Measurements from ENCODE around the gene RAP1GAP. TPM values are rescaled to one million over a fixed set of nuclear protein-coding genes. Genes with fewer than 3 reads are reported as not detected.

The RAP1GAP gene
- total RNA-seq, 1 donor from 2014 or later = 157 TPM

DNA sequence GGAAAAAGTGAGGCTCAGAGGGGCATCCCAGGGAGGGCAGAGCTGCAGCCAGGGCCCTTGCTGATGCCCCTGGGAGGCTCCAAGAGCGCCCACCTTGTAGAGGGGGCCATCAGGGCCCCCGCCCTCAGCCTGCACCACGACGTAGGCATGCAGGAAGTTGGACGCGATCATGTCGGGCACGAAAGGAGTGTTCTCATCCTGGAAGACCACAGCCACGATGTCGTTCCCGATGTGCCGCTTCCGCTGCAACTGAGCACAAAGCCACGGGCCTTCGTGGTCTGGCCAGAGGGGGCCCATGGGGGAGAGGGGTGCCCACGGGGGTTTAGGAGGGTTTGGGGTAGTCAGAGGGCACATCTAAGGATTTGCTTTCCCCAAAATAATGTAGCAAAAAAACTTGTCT, 59.1 kb downstream of the RAP1GAP start:
- DNase-seq (ENCODE audit: low spot score) = no peak

DNA sequence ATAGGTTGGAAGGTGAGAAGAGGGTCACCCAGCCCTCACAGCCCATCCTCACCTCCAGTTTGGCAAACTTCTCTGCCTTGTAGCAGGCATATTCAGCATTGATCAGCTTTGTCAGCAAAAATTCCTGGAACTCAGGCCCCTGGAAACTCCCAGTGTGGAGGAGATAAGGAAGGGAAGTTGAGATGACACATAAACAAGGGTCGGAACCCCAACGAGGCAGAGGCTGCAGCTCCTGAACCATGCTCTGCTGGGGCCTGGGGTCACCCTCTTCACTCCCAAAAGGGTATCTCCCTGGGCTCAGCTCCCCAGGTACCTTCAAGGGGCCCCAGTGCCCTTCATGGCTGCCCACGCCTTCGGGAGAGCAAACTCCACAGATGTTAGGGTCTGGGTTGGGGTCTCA, 60.4 kb downstream of the RAP1GAP start:
- no peak for DNase-seq (ENCODE audit: low spot score)

DNA sequence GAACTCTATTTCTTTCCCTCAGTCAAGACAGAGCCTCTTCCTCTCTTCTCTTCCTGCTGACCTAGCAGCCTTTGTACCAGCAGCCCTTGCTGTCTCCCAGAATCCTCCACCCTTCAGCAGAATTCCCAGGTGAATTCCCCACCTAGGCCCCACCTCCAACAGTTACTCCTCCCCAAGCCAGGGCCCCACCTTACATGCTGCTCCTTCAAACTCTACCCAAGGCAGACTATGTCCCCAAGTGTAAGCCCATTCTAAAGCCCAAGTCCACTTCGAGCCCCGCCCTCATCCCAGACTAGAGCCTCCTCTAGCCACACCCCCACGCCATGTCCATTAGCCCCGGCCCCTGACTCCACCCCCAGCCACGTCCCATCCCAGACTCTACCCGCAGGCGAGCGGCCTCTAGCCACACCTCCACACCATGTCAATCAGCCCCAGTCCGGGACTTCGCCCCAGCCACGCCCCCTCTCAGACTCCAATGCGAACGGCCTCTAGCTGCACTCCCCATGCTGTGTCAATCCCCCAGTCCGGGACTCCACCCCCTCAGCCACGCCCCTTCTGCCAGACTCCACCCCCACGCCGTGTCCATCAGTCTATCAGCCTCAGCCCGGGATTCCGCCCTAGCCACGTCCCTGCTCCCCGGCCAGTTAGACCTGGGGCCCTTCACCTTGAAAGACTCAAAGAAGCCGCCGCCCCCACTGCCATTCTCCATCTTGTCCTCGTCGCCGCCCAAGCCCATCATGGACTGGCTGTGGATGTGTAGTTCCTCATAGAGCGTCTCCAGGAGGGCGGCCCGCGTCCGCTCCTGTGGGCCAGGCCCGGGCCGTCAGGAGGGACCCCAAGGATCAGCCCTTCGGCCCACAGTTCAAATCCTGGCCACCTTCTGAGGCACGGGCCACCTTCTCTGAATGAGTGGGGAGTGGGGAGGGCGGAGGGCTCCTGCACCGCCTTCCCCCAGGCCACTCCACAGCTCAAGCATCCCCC, 61.3 kb downstream of the RAP1GAP start:
- DNase-seq (ENCODE audit: low spot score) = peak; percentile 95

DNA sequence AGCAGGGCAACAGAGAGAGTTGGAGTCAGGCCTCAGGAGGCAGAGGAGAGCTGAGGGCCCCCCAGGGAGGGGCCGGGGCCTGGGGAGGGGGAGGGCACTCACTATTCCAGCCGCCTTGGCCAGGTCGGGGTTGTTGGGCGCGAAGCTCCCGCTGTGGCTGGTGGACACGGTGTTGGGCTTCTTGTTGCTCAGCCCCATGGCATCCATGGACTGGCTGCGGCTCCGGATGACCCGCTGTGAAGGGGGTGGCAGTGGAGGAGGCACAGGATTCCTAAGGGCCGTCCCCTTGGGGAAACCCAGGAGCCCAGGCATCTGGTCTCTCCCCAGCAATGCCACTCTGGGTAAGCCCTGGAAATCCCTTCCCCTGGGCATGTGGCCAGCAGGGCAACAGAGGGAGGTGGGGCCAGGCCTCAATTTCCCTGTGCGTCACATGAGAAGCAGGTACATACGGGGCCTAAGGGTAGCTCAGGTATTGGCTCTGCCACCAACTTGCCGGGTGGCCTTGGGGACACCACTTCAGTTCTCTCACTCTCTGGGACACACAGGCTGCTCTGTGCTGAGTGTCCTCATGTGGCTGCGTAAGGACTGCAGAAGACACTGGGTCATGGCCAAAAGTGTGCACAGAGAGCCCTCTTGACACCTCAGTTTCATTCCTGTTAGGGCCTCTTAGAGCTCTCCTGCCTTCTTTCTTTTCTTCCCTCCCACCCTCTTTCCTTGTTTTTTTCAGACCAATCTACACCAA, 63.0 kb downstream of the RAP1GAP start:
- no peak for DNase-seq (ENCODE audit: low spot score)

DNA sequence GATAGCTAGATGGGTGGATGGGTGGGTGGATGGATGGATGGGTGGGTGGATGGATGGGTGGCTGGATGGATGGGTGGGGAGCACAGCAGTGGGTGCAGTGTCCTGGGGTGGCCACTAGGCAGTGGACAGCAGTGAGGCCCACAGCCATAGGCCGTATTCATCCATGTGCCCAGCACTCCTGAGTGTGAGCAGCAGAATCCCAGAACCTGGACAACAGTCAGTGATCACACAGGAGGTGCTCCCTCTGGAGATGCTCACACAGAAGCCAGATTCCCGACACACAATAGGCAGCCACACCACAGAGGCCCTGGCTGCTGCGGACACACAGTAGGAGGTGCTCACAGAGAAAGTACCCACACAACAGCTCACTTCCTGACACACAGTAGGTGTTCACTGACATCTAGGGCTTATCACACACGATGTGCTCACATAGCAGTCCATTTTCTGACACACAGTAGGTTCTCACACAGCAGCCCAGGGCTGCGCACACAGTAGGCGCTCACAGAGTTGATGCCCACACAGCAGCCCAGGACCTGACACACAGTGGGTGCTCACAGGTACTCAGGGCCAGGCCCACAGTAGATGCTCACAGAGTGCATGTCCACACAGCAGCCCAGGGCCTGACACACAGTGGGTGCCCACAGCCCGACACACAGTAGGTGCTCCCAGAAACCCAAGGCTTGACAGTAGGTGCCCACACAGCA, 64.0 kb downstream of the RAP1GAP start:
- no peak for DNase-seq (ENCODE audit: low spot score)

DNA sequence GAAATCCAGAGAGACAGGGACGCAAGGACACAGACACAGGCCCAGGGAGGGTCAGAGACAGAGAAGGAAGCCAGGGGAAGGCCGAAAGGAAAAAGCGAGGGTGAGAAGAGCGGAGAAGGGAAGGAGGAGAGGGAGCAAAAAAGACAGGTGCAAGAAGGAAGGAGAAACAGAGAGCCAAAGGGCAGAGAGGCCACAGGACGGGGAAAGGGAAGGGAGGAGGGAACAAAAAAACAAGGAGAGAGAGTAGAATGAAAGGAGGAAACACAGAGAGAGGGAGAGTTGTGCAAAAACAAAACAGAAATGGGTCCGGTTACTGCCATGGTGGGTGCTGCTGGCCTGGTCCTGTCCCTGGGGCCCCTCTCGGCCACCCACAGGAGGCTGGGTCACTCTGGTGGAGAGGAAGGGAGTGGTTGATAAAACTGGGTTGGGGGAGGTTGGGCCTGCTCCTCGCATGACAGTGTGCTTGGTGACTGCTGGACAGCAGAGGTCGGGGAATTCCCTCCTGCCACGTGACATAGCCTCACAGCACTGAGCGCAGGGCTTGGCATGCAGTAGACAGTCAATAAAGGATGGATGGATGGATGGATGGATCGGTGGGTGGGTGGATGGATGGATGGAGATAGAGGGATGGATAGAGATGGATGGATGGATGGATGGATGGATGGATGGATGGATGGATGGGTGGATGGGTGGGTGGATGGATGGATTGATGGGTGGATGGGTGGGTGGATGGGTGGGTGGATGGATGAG, 64.8 kb downstream of the RAP1GAP start:
- DNase-seq (ENCODE audit: low spot score) = no peak

DNA sequence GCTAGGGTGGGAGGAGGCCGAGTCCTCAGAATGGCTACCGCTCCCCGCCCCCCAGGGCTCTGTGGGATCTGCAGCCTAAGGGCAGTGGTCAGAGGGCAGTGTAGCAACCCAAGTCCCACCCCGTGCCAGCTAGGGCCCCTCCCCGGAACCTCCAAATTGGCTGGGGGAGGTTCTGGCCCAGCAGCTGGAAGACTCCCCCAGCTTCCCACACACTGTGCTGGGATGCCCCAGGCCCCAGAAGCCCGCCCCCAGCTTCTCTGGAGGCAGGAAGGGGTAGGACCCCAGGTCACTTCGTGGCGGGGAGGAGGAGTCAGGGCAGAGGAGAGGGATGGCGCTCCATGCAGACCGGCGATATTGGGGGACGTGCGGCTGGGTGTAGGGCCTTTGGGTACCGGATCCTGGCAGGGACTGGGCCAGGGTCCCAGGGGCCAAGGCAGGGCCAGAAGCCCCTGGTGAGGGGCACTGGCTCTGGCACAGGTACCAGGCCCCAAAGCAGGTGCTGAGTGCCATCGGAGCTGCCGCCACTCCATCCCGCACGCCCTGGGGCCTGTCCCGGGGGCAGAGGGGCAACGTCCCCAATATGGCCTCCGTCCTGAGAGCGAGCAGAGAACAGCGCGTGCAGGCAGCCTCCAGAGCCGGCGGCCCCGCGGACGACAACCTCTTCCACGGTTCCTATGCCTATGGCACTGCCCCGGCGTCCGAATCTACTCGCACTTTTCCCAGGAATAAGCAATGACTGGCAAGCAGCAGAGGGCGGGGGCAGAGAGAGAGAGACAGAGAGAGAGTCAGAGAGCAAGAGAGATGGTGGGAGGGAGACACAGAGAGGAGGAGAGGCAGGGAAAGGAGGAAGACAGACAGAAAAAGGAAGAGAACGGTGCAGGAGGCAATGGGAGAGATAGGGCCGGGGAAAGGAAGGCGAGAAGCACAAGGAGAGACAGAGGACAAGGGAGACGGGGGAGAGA, 65.7 kb downstream of the RAP1GAP start:
- no peak for DNase-seq (ENCODE audit: low spot score)

DNA sequence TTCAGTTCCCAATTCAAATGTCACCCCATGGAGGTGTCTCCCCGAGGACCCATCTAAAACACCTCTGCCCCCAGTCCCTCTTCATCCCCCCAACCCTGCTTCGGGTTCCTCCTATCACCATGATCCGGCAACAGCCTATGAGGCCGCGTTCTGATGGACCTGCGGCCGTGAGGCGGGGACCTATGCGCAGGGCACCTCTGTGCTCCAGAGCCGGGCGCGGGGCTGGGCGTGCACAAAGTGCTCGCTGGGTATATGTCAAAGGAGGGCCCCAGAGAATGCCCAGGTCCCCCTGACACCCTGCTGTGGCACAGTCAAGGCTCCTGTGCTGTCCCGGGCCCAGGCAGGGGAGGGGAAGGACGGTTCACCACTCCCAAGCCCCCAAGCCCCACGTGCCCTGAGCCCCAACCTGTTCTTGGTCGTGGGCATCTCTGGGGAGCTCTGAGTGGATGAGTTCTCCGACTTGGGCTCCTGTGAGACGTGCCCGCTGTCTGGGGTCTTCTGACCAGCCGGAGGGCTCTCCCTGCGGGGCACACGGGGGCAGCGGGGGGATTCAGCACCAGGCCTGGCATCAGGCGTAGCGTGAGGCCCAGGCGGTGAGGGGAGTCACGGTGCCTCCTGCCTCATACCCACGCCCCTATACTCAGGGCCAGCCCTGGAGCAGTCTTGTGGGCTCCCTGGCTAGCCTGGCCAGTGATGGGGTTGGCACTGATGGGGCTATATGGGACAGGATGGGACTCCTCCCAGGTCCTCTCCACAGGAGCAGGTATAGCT, 67.7 kb downstream of the RAP1GAP start:
- DNase-seq (ENCODE audit: low spot score) = no peak

DNA sequence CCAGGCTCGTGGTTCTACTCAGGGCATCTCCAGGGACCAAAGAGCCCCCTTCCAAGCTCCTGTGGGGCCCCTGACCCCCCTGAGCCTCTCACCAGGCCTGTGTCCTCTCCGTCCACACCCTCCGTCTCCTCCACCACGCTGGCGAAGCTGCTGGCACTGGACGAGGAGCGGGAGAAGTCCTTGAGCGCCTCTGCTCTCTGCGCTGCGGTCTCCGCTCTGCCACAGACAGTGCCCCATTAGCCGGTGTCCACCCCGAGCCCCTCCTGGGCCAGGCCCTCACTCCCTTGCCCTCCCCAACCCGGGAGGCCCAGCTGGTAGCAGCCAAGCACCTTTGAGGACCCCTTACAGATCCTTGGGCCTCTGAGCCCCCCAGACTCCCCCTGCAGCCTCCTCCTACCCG, 69.8 kb downstream of the RAP1GAP start:
- no peak for DNase-seq (ENCODE audit: low spot score)

DNA sequence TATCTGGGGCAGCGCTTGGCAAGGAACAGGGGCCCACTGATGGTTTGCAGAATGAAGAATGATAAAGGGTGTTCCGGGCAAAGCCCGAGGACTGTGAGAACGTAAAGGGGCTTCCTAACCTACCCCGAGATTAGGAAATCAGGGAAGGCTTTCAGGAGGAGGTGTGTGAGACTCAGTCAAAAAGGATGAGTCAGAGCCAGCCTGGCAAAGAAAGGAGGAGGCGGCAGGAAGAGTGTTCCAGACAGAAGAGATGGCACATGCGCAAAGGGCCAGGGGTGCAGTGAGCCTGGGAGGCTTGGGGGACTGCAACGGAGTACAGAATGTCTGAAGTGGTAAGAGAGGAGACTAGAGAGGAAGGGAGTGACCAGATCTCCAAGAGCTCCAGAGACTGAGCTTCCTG, 70.3 kb downstream of the RAP1GAP start:
- DNase-seq (ENCODE audit: low spot score) = no peak

DNA sequence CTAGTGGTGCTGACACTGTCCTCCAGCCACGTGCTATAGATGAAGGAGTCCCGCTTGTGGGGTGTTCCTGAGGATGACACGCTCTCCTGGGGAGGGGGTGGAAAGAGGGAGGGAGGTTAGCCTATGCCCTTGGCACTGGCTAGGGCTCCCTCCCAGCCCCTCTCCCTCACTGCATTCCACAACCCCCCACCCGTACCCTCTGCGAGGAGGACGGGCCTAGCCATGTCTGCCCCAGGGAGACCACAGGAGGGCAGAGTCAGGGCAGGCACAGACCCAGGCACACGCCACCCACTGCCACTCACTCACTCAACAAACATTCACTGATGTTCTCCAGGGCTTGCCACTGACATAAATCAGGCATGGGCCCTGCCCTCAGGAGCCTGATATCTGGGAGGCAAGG, 70.7 kb downstream of the RAP1GAP start:
- DNase-seq (ENCODE audit: low spot score) = no peak

DNA sequence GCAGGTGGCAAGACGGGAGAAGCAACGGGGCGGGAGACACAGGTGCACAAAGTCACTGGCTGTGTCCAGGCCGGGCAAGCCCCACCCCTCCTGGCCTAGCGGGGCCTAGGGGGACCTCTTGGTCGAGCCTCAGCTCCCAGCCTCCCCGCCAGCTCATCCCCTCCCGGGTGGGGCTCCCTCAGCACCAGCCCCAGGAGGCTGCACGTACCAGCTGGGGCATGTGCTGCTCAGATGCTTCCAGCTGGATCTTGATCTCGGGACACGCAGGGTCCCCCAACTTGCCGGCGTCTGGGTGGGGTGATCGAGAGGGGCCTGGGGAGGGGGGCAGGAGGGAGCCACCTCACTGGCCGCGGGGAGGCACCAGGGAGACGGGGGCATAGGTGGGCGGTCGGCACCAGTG, 71.4 kb downstream of the RAP1GAP start:
- DNase-seq (ENCODE audit: low spot score) = no peak

DNA sequence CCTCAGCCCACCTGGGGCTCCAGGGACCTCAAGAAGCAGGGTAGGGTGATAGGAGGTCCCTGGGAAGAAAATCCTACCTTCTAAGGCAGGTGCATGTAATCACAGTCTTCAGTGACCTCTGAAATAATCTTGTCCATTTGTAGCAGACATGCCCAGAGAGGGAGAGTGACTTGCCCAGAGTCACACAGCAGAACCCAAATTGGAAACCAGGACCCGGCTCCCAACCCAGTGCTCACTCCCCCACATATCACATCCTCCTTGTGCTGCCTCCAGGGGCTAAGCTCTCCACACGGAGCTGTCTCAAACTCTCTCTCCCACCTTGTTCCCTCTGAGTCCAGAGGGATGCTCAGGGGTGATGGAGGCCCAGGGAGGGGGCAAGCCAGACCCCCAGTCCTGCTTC, 72.5 kb downstream of the RAP1GAP start:
- no peak for DNase-seq (ENCODE audit: low spot score)

DNA sequence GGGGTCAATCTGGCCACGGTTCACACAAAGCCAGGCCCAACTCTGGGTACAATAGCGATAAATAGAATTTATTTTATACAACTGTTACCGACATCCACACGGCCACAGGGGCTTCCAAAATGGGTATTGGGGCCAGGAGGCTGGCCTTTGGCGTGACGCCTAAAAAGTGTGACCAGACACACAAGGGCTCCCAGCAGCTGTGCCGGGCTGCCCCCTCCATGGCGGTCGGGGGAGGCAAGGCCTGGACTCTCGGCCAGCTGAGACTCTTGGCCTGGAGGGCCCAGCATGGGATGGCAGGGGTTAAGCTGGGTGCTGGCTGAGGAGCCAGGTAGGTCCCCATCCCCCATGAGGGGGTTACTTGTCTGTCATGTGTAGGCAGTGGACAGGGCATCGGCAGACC, 73.0 kb downstream of the RAP1GAP start:
- DNase-seq (ENCODE audit: low spot score) = no peak

DNA sequence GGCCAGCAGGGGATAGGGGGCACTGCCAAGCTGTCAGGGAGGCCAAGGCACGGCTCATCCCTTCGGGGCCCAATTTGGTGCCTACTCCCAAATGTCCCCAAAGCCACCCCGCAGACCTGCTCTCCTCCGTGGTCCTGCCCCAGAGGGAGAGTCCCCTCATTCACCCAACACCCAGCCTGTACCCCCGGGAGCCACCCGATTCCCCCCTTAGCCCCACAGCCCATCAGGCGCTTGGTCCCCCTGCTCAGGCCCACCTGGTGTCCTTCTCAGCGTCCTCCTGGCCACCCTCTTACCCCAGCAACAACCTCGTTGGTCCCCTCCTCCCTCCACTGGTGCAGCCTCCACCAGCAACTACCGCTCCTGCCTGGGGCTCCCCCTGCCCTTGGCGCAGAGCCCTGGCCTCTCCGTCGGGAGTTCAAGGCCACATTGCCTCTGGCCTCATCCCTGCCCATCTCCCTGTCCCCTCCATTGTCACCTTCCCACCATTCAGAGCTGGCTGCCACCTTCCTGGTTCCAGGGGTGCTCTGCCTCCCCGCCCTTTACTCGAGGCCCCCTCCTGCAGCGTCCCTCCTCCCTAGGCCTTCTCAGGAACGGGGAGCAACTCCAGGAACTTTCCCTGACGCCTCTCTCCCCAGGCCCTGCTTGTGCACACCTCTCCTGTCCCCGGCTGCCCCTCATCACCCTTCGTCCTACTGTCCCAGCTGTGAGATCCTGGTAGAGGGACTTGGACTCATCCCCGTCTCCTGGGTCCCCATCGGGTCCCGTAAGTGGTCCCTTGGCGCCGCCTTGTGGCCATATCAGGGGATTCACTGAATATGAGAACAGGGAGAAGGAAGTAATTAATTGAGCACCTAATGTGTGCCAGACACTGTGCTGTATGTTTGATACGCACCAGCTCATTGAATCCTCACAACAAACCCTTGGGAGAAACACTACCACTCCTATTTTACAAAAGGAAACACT, 73.9 kb downstream of the RAP1GAP start:
- peak; percentile 46 for DNase-seq (ENCODE audit: low spot score)

DNA sequence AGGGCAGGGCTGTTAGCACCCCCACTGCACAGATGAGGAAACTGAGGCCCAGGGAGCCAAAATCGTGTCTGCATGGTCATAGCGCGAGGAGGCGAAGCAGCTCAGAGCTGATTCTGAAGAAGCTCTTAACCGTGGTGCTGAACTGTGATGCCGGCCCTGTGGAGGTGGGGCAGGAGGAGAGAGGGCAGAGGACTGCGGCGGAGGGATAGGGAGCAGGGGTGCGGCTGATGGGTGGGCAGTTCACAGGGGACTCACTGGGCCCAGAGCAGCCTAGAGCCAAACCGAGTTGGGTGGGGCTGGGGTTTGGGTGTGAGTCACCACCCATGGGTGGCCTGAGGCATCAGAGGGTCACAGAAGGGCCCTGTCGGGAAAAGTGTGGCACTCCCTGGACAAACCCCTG, 74.7 kb downstream of the RAP1GAP start:
- no peak for DNase-seq (ENCODE audit: low spot score)

DNA sequence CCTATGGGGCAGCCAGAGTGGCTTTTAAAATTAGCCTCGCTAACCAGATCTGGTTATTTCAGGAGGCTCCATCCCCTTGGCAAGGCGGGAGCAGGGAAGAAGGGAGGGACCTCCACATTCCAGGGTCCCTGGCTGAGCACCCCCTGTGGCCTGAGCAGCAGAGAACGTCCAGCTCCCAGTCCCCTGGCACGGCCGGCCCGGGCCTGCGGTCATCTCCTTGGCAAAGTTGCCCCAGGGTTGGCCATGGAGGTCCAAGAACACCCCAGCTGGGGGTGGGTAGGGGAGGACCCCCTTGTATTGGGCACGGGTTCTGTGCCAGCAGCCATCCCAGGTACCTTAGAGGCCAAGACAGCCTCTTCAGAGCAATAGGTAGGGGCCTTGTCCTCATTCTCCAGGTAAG, 75.9 kb downstream of the RAP1GAP start:
- DNase-seq (ENCODE audit: low spot score) = no peak

DNA sequence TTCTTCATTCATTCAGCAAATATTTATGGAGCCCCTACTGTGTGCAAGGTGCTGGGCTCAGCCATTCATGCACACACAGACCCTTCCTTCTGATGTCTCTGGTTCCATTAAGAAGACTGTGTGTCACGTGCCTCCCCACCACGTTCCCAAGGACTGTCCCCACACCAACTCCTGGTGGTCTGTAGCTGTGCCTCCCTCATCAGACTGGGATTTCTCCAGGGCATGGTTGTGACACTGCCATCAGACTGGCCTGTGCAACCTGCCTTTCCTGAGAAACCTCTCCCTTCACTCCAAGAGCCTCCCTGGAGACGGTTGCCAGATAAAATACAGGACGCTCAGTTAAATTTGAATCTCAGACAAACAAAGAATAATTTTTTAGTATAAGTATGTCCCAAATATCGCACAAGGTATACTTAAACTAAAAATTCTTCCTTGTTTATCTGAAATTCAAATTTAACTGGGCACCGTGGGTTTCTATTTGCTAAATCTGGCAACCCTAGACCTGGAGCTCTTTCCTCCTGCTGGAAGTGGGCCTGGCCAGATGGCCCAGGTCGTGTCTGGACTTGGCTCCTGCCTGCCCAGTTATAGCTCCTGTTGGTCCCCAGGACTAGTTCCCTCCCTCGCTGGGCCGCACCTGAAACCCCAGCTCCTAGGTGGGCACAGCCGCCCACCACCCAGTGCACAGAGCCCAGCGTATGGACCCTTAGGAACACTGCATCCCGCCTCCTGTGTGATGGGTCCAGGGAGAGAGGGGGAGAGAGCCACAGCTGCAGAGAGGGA, 76.9 kb downstream of the RAP1GAP start:
- DNase-seq (ENCODE audit: low spot score) = no peak
